Measurements from ENCODE around the gene IVL.

IVL gene

GRCh38 chr1:152907686-152908601 lies at the start of gene IVL:
TSS of gene IVL (plus strand) at chr1:152908546. CDS start at chr1:152909798, 1,252 bp downstream.
- H3K79me2 ChIP-seq (ENCODE audit: low read length): no peaks in the 10 kb centered on the region
- H3K4me2 ChIP-seq (ENCODE audit: low read depth, low read length): no peak within 1 kb of the TSS
- H3K9ac ChIP-seq (ENCODE audit: low read length): no peak within 1 kb of the TSS
- no peak for DNase-seq
- H3K4me3 ChIP-seq (ENCODE audit: low read length): no peak within 1 kb of the TSS
- H3K27ac ChIP-seq (ENCODE audit: low read length): no peak within 1 kb of the TSS
- TF ChIP-seq CTCF (IDR thresholded peaks at IDR 0.05; ENCODE audit: low read length) (no peak), EZH2phosphoT487 (IDR thresholded peaks at IDR 0.05; ENCODE audit: low read length) (no peak), EZH2 (optimal IDR thresholded peaks at IDR 0.05; ENCODE audit: low read depth, low read length) (no peak)
- no peaks in the 10 kb centered on the region for H3K9me3 ChIP-seq (replicated peaks; ENCODE audit: insufficient read depth, low read length)
- H2AFZ ChIP-seq (ENCODE audit: low read length): no peak within 1 kb of the TSS
- no peaks in the 10 kb centered on the region for H3K9me2 ChIP-seq (replicated peaks; ENCODE audit: insufficient read depth, low read length)
- H3K36me3 ChIP-seq (replicated peaks; ENCODE audit: insufficient read depth, low read length): no peaks in the 10 kb centered on the region
- H4K20me1 ChIP-seq (ENCODE audit: insufficient read depth, low read length): no peaks in the 10 kb centered on the region
- no peaks in the 10 kb centered on the region for H3F3A ChIP-seq (ENCODE audit: insufficient read depth, low read length)
- H3K4me1 ChIP-seq (ENCODE audit: low read length): no peaks in the 10 kb centered on the region
- H3K27me3 ChIP-seq (replicated peaks; ENCODE audit: insufficient read depth, low read length): no peaks in the 10 kb centered on the region

- Histone ChIP-seq H3K9me2 (replicated peaks; ENCODE audit: insufficient read depth, low read length) (no peaks in the 10 kb centered on the region), H3K36me3 (replicated peaks; ENCODE audit: insufficient read depth, low read length) (no peaks in the 10 kb centered on the region), H2AFZ (ENCODE audit: low read length) (no peak within 1 kb of the TSS), H3K79me2 (ENCODE audit: low read length) (no peaks in the 10 kb centered on the region), H3K27ac (ENCODE audit: low read length) (no peak within 1 kb of the TSS), H3K4me3 (ENCODE audit: low read length) (no peak within 1 kb of the TSS), H4K20me1 (ENCODE audit: insufficient read depth, low read length) (no peaks in the 10 kb centered on the region), H3K4me2 (ENCODE audit: low read depth, low read length) (no peak within 1 kb of the TSS), H3K4me1 (ENCODE audit: low read length) (no peaks in the 10 kb centered on the region), H3F3A (ENCODE audit: insufficient read depth, low read length) (no peaks in the 10 kb centered on the region), H3K9me3 (replicated peaks; ENCODE audit: insufficient read depth, low read length) (no peaks in the 10 kb centered on the region), H3K27me3 (replicated peaks; ENCODE audit: insufficient read depth, low read length) (no peaks in the 10 kb centered on the region), H3K9ac (ENCODE audit: low read length) (no peak within 1 kb of the TSS)
- no peak for TF ChIP-seq EZH2 (optimal IDR thresholded peaks at IDR 0.05; ENCODE audit: low read depth, low read length)
- TF ChIP-seq CTCF (IDR thresholded peaks at IDR 0.05; ENCODE audit: low read length): no peak
- no peak for TF ChIP-seq EZH2phosphoT487 (IDR thresholded peaks at IDR 0.05; ENCODE audit: low read length)
- no peak for DNase-seq
Measured at GRCh38 chr1:152859696-152860095, 48.6 kb upstream of the IVL start, which contains the start of gene LCE7A. TSS of gene LCE7A (plus strand) at chr1:152859996. CDS start at chr1:152860698, 702 bp downstream.

GRCh38 chr1:152860129-152860528 lies 48.2 kb upstream of the IVL start:
- no peak for DNase-seq
- no peak overlapping the region for H2AFZ ChIP-seq (ENCODE audit: low read length)
- H3K27ac ChIP-seq (ENCODE audit: low read length): no peak overlapping the region
- no peak overlapping the region for H3K4me3 ChIP-seq (ENCODE audit: low read length)
- no peaks in the 10 kb centered on the region for H4K20me1 ChIP-seq (ENCODE audit: insufficient read depth, low read length)
- H3F3A ChIP-seq (ENCODE audit: insufficient read depth, low read length): no peaks in the 10 kb centered on the region
- TF ChIP-seq EZH2phosphoT487 (IDR thresholded peaks at IDR 0.05; ENCODE audit: low read length) (no peak), CTCF (IDR thresholded peaks at IDR 0.05; ENCODE audit: low read length) (no peak), EZH2 (optimal IDR thresholded peaks at IDR 0.05; ENCODE audit: low read depth, low read length) (no peak)
- H3K79me2 ChIP-seq (ENCODE audit: low read length): no peaks in the 10 kb centered on the region
- H3K4me2 ChIP-seq (ENCODE audit: low read depth, low read length): no peak overlapping the region
- H3K36me3 ChIP-seq (replicated peaks; ENCODE audit: insufficient read depth, low read length): no peaks in the 10 kb centered on the region
- H3K9me3 ChIP-seq (replicated peaks; ENCODE audit: insufficient read depth, low read length): no peaks in the 10 kb centered on the region
- no peaks in the 10 kb centered on the region for H3K9me2 ChIP-seq (replicated peaks; ENCODE audit: insufficient read depth, low read length)
- H3K4me1 ChIP-seq (ENCODE audit: low read length): no peaks in the 10 kb centered on the region
- H3K27me3 ChIP-seq (replicated peaks; ENCODE audit: insufficient read depth, low read length): no peaks in the 10 kb centered on the region
- no peak overlapping the region for H3K9ac ChIP-seq (ENCODE audit: low read length)
